AG09319 (cell line): Measurements from ENCODE around the gene RASSF10.

Experiments
- DNase-seq: peaks from one replicate; pipeline ENCODE4 v3.0.0-alpha.2; 2010; ENCODE audit warnings: low read depth; ENCODE audit errors: extremely low read depth
- TF ChIP-seq, protein P1 (sequence below): IDR thresholded peaks from 2 replicates; pipeline ENCODE4 v1.5.1; 2011; ENCODE audit warnings: low read depth, mild to moderate bottlenecking, inconsistent platforms, low read length, moderate library complexity

RASSF10 gene

DNA sequence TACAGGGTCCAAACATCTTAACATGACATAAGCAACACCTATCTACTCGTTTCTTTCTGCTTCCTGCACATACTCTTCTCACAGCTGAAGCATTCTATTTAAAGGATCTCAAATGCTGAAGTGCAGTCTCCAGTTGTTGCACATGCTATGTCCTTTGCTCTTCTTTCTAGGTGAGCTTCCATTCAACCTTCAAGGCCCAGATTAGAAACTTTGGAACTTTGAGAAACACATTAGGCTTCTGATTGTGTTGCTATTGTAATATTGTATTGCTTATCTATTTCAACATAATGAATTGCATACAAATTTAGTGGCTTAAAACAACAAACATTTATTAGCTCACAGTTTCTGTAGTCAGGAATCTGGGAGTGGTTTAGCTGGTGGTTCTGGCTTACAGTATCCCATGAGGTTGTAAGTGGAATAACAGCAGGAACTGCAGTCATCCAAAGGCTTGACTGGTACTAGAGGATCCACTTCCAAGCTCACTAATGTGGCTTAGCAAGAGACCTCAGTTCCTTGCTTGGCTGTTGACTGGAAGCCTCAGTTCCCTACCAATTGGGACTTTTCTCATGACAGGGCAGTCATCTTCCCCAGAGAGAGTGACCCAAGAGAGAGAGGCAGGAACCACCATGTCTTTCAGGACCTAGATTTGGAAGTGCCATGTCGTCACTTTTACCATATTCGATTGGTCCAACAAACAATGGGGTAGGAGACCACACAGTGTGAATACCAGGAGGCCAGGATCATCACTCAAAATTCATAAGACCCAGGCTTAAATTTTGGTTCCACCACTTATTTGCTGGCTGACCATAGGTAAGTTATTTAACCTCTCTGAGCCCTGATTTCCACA, 27.2 kb upstream of the RASSF10 start:
- TF ChIP-seq, protein P1, sequence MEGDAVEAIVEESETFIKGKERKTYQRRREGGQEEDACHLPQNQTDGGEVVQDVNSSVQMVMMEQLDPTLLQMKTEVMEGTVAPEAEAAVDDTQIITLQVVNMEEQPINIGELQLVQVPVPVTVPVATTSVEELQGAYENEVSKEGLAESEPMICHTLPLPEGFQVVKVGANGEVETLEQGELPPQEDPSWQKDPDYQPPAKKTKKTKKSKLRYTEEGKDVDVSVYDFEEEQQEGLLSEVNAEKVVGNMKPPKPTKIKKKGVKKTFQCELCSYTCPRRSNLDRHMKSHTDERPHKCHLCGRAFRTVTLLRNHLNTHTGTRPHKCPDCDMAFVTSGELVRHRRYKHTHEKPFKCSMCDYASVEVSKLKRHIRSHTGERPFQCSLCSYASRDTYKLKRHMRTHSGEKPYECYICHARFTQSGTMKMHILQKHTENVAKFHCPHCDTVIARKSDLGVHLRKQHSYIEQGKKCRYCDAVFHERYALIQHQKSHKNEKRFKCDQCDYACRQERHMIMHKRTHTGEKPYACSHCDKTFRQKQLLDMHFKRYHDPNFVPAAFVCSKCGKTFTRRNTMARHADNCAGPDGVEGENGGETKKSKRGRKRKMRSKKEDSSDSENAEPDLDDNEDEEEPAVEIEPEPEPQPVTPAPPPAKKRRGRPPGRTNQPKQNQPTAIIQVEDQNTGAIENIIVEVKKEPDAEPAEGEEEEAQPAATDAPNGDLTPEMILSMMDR: no peak
- no peak for DNase-seq

DNA sequence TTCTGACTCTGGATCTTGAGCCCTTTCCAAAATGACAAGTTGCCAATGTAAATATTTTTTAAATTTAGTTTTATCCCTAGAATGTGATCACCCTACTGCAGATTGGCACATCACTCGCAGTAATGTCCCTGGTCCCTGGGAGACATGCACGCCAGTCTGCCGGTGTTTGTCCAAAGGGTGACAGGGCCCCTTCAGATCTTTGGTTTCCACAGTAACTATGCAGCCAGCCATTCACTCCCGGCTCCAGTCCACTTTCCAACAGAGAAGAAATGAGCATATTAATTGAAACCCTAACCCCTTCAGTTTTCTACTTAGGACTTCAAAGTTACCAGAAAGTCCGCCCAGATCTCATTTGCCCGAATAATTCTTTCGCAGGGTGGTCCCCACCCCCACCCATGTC, 25.8 kb upstream of the RASSF10 start:
- TF ChIP-seq, protein P1: no peak
- no peak for DNase-seq

DNA sequence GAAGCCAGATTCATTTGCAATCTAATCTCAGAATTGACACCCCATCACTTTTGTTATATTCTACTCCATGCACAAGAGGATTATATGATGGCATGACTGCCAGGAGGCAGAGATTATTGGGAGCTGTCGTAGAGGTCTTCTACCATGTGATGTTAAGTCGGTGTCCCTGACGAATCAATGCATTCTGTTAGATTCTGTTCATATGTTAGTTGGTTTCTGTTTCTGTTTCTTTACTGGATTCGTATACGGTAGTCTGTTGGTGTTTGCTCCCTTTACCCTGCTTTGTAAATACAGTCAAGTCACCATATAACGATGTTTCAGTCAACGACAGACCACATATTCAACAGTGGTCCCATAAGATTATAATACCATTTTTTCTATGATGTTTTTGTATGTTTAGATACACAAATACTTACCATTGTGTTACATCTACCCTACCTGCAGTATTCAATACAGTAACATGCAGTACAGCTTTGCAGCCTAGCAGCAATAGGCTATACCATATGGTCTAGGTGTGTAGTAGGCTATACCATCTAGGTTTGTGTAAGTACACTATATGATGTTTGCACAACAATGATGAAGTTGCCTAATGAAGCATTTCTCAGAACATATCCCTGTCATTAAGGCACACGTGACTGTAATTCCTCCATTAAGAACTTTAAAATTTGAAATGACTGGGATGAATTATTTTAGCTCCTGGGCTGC, 22.8 kb upstream of the RASSF10 start:
- TF ChIP-seq, protein P1: no peak
- DNase-seq: no peak

DNA sequence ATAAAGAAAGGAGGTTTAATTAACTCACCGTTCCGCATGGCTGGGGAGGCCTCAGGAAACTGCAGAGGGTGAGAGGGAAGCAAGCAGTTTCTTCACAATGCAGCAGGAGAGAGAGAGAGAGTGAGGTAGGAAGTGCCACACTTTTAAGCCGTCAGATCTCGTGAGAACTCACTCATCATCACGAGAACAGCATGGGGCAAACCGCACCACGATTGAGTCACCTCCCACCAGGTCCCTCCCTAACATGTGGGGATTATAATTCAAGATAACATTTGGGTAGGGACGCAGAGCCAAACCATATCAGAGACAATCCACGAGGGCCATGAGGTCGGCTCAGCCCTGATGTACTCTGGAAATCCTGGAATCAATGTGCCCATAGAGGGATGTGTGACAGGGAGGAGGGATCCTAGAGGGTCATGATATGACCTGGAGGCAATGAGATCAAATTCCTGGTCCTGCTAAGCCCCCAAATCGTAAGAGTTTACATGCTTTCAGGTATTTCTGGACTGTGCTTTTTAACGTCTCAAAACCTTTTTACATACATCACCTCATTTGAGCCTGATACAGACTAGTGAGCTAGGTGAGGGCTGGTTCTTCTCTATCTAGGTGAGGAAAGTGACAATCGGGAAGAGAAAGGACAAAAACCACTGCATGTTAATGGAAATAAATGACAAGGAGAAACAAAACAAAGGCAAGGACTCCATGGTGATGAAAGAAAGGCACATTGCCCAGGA, 19.5 kb upstream of the RASSF10 start:
- TF ChIP-seq, protein P1: no peak
- no peak for DNase-seq

DNA sequence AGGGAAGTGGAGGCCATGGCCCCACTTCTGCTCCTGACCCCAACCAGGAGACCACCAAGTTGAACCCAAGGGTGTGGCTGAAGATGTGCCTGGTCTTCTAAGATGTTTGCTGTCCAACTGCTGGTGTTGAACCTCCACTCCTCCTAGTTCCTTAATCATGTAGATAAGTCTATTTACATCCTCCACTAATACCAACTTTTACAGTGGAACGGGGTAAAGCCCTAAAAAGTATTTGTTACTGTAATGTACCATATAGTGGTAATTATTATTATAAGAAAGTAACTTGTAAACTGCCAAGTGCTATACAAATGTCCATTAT, 19.0 kb upstream of the RASSF10 start:
- TF ChIP-seq, protein P1: no peak
- no peak for DNase-seq

DNA sequence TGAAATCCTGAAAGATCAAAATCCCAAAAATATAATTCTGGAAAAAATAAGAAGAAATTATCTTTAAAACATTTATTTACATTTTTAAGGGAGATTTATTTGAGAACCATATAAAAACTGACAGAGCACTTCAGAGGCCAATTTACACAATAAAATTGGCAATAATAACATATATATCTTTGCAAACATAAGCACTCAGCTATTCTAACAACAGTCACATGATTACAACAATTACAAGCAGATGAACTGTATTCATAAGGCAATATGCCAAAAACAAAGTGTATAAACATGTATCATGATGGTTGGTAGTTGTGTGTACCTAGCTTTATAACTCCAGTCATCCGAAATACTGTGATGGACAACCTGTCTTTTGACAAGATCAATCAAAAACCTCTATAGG, 17.7 kb upstream of the RASSF10 start:
- TF ChIP-seq, protein P1: no peak
- no peak for DNase-seq

DNA sequence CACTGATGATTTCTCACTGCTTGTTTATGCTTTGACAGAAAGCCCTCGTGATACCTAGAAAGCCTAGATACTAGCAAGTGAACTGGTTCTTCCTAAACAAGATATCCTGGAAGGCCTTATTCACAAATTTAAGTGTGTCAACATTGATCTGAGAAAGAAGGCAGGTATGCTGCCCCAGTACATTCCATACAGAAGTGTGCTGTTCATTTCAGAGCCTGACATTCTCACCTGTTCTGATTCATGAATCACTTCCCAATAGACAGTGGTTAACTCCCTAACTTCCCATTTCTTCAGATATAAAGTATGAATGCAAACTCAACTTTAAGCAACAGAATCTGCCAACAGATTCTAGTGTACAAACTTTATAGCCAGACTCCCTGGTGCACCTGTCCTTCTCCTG, 15.5 kb upstream of the RASSF10 start:
- no peak for DNase-seq
- TF ChIP-seq, protein P1: no peak
